Vagina (tissue), 2 donors: ENCODE data around the gene ANO8.

ENCODE experiments used
- POLR2A ChIP-seq, 2 donors: fragments of 450-650 bp; IDR thresholded peaks; one replicate each; pipeline ENCODE4 v1.6.1; 2017; ENCODE audit warnings: antibody characterized with exemption in 2 of 2, mild to moderate bottlenecking in 2 of 2, moderate library complexity in 2 of 2
- POLR2AphosphoS5 ChIP-seq, 2 donors: sonication (generic); formaldehyde crosslinking; IDR thresholded peaks; one replicate each; pipeline ENCODE4 v1.9.0; 2017; ENCODE audit warnings: antibody characterized with exemption in 2 of 2, mild to moderate bottlenecking in 2 of 2, low read depth in 1 of 2; ENCODE audit not compliant: insufficient read depth in 1 of 2
- TF ChIP-seq, protein P1 (sequence below), 3 experiments: fragments of 450-650 bp in 2 of 3; fragments of 200-600 bp in 1 of 3; sonication (generic) in 1 of 3; IDR thresholded peaks; one replicate each; pipeline ENCODE4 v1.5.1; 2017 to 2019; ENCODE audit warnings: antibody characterized with exemption in 3 of 3, mild to moderate bottlenecking in 2 of 3, moderate library complexity in 2 of 3

DNA sequence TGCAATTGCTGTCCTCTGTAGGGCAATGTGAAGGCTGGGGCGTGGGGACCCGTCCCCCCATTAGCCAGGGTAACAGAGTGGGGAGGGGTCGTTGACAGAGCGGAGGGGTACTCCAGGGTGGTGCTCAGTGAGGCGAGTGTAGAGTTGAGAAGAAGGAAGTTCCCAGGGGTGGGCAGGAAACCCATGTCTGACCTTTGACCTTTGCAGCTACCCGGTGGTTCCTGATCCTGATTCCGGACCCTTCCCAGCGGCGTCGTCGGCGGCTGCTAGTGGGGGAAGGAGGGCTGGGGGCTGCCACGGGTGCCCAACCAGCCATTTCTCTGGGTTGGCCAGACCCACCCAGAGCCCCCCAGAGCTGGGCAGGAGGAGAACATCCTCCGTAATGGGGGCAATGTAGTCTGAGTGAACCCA lies 44.6 kb upstream of the ANO8 start:
- no peak for TF ChIP-seq POLR2AphosphoS5 (IDR thresholded peaks at IDR 0.05; ENCODE audit: insufficient read depth in 1 of 2, low read depth in 1 of 2)
- TF ChIP-seq, protein P1, sequence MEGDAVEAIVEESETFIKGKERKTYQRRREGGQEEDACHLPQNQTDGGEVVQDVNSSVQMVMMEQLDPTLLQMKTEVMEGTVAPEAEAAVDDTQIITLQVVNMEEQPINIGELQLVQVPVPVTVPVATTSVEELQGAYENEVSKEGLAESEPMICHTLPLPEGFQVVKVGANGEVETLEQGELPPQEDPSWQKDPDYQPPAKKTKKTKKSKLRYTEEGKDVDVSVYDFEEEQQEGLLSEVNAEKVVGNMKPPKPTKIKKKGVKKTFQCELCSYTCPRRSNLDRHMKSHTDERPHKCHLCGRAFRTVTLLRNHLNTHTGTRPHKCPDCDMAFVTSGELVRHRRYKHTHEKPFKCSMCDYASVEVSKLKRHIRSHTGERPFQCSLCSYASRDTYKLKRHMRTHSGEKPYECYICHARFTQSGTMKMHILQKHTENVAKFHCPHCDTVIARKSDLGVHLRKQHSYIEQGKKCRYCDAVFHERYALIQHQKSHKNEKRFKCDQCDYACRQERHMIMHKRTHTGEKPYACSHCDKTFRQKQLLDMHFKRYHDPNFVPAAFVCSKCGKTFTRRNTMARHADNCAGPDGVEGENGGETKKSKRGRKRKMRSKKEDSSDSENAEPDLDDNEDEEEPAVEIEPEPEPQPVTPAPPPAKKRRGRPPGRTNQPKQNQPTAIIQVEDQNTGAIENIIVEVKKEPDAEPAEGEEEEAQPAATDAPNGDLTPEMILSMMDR (IDR thresholded peaks at IDR 0.05) = no peak
- TF ChIP-seq POLR2A (IDR thresholded peaks at IDR 0.05) = no peak
